DOHH2 (cell line): ENCODE measurements around the gene ANK2.

Experiments used
- EZH2phosphoT487 ChIP-seq: fragments of 200-600 bp; sonication (generic); IDR thresholded peaks from 2 replicates; pipeline ENCODE4 v1.6.1; 2017; ENCODE audit warnings: borderline replicate concordance, mild to moderate bottlenecking, antibody characterized with exemption, low read length, moderate library complexity, mixed read lengths
- TF ChIP-seq, protein P1 (sequence below): fragments of 200-600 bp; sonication (generic); IDR thresholded peaks from one replicate; pipeline ENCODE4 v1.5.1; 2014; ENCODE audit warnings: antibody characterized with exemption, mild to moderate bottlenecking, low read depth, low read length; ENCODE audit not compliant: poor library complexity, severe bottlenecking

DNA sequence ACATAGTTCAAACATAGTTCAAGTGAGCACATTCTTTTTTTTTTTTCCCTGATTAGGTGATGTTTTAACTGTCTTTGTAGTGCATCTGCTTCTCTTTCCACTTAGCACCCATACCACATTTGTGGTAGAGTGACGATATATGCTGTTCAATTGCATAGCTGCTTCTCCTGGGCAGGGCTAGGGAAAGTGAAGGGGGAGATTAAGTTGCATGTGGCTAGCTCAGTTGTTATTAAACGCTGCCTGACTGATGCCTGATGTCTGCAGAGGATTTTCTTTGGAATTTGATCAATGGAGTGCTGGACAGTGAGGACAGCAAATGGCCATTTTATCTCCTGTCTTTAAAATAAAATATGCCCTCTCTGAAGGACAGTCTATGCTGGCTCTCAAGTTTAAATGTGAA is 63.7 kb downstream of the ANK2 start:
- TF ChIP-seq, protein P1, sequence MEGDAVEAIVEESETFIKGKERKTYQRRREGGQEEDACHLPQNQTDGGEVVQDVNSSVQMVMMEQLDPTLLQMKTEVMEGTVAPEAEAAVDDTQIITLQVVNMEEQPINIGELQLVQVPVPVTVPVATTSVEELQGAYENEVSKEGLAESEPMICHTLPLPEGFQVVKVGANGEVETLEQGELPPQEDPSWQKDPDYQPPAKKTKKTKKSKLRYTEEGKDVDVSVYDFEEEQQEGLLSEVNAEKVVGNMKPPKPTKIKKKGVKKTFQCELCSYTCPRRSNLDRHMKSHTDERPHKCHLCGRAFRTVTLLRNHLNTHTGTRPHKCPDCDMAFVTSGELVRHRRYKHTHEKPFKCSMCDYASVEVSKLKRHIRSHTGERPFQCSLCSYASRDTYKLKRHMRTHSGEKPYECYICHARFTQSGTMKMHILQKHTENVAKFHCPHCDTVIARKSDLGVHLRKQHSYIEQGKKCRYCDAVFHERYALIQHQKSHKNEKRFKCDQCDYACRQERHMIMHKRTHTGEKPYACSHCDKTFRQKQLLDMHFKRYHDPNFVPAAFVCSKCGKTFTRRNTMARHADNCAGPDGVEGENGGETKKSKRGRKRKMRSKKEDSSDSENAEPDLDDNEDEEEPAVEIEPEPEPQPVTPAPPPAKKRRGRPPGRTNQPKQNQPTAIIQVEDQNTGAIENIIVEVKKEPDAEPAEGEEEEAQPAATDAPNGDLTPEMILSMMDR, result no peak
- TF ChIP-seq EZH2phosphoT487, result no peak
